Retinal pigment epithelial cell (primary cell): ENCODE data around the gene OPRM1.
A peak's percentile ranks its signal among the peaks of the same experiment; 100 is the strongest.

ENCODE experiments used
- DNase-seq: peaks from one replicate; pipeline ENCODE4 v3.0.0-alpha.2; 2010; ENCODE audit warnings: low read depth
- H3K4me3 ChIP-seq: 2 replicates; pipeline ENCODE4 v1.5.1; 2011; ENCODE audit warnings: mild to moderate bottlenecking, low read length, control low read depth, moderate library complexity
- CTCF ChIP-seq: conservative IDR thresholded peaks from 2 replicates; pipeline ENCODE4 v1.5.1; 2011; ENCODE audit warnings: low read depth, low read length, control low read depth, inconsistent platforms

Gene OPRM1

GRCh38 chr6:154080461-154081189, 41.6 kb downstream of the OPRM1 start:
- peak; percentile 29 for DNase-seq
- no peak for TF ChIP-seq CTCF
- no peak overlapping the region for H3K4me3 ChIP-seq

- H3K4me3 ChIP-seq = no peak overlapping the region
- TF ChIP-seq CTCF = no peak
- DNase-seq = no peak
These were observed 47.5 kb downstream of the OPRM1 start for GRCh38 chr6:154086510-154086909.

- no peak overlapping the region for H3K4me3 ChIP-seq
- TF ChIP-seq CTCF = no peak
- no peak for DNase-seq
These were observed 53.4 kb downstream of the OPRM1 start for GRCh38 chr6:154092326-154092962.

- no peak overlapping the region for H3K4me3 ChIP-seq
- no peak for DNase-seq
- TF ChIP-seq CTCF = no peak
These were observed 54.4 kb downstream of the OPRM1 start for GRCh38 chr6:154093231-154094044.

GRCh38 chr6:154095571-154095970, 56.5 kb downstream of the OPRM1 start:
- H3K4me3 ChIP-seq = no peak overlapping the region
- no peak for TF ChIP-seq CTCF
- no peak for DNase-seq

GRCh38 chr6:154096316-154096715, 57.3 kb downstream of the OPRM1 start:
- DNase-seq = no peak
- no peak for TF ChIP-seq CTCF
- no peak overlapping the region for H3K4me3 ChIP-seq
